Upper lobe of left lung (tissue), 6 donors: Measurements from ENCODE around the gene BACH1. TPM values are rescaled to one million over a fixed set of nuclear protein-coding genes. Genes with fewer than 3 reads are reported as not detected.

Source experiments
- ATAC-seq, 2 donors: fragments of 200-7000 bp; cut with Tn5 transposase; one replicate each; pipeline ENCODE4 v1.9.1; 2022; ENCODE audit warnings: mild to moderate bottlenecking in 2 of 2, moderate library complexity in 2 of 2; ENCODE audit not compliant: low FRiP score in 2 of 2
- DNase-seq, 2 donors: peaks; one replicate each; pipeline ENCODE4 v3.0.0-alpha.2; 2019 to 2020
- H3K27ac ChIP-seq, 4 donors: fragments of 200-600 bp; sonication (generic); one replicate each; pipeline ENCODE4 v1.5.1; 2016 to 2019
- H3K27me3 ChIP-seq, 4 donors: fragments of 200-600 bp; sonication (generic); one replicate each; pipeline ENCODE4 v1.5.1; 2017 to 2019
- H3K36me3 ChIP-seq, 4 donors: fragments of 200-600 bp; sonication (generic); one replicate each; pipeline ENCODE4 v1.5.1; 2016 to 2019
- H3K4me1 ChIP-seq, 4 donors: fragments of 200-600 bp; sonication (generic); one replicate each; pipeline ENCODE4 v1.5.1; 2018 to 2019
- H3K4me3 ChIP-seq, 4 donors: fragments of 200-600 bp; sonication (generic); one replicate each; pipeline ENCODE4 v1.5.1; 2017 to 2019; ENCODE audit warnings: mild to moderate bottlenecking in 2 of 4, moderate library complexity in 1 of 4
- H3K9me3 ChIP-seq, 4 donors: fragments of 200-600 bp; sonication (generic); one replicate each; pipeline ENCODE4 v1.5.1; 2018 to 2019
- EP300 ChIP-seq, 4 donors: sonication (generic); formaldehyde crosslinking; IDR thresholded peaks; one replicate each; pipeline ENCODE4 v1.5.1; 2017; ENCODE audit warnings: antibody characterized with exemption in 4 of 4, control low read depth in 2 of 4
- POLR2A ChIP-seq, 4 donors: fragments of 450-650 bp; IDR thresholded peaks; one replicate each; pipeline ENCODE4 v1.5.1; 2016 to 2017; ENCODE audit warnings: antibody characterized with exemption in 4 of 4, mild to moderate bottlenecking in 2 of 4
- POLR2AphosphoS5 ChIP-seq, 2 donors: sonication (generic); formaldehyde crosslinking; IDR thresholded peaks; one replicate each; pipeline ENCODE4 v1.5.1; 2017; ENCODE audit warnings: antibody characterized with exemption in 2 of 2
- WGBS, 2 donors: methylation state at CpG; one replicate each; pipeline ENCODE4 v1.1.5; 2017 to 2018; 5-methylcytosine and 5-hydroxymethylcytosine counted together
- total RNA-seq, 6 donors: library from RNA; depleted of rRNA in 4 of 6; stranded (reverse); fragments of >200 nt in 4 of 6; gene quantifications; one replicate each; pipeline versions ENCODE4 v1.1.0 to v1.2.1, GENCODE V29; 2016 to 2021
- TF ChIP-seq, protein P1 (sequence below), 6 experiments: fragments of 450-650 bp in 4 of 6; fragments of 200-600 bp in 2 of 6; sonication (generic) in 2 of 6; IDR thresholded peaks; one replicate each; pipeline ENCODE4 v1.5.1; 2016 to 2019; ENCODE audit warnings: antibody characterized with exemption in 6 of 6
- donor health status: DM: no; HTN: no; CAD: no; lungs with moderate emphysema.
- donor health status: DM: no; HTN: yes; CAD: no; lungs with severe emphysema.

The BACH1 gene
- total RNA-seq, 6 donors from 2014 or later = 41.6 to 119 (median 78.9) TPM

DNA sequence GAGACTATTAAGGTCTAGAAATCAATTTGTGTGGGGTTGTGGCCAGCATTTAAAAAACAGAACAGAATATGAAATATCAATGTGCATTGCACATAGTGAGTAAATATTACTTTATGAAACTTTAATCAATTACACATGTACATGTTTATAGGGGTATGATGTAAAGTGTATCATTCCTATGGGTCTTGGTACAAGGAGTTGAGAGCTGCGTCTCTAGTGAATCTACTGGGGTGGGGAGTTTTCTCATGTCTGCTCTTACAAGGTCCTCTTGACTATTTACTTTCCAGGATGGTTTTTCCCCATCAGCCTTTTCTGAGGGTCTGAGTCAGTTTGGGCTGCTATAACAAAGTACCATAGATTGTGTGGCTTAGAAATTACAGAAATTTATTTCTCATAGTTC, 75.8 kb downstream of the BACH1 start:
- ATAC-seq (no peak), DNase-seq (no peak)
- 86 to 95% methylated on average over 1 of the region's 1 CpG for WGBS, 2 donors
- Histone ChIP-seq H3K27ac (no peak overlapping the region), H3K4me1 (no peaks in the 10 kb centered on the region), H3K4me3 (no peak overlapping the region), H3K36me3 (peaks cover 0 to 7% (median 0%) of the 10 kb centered on the region in 4 donors), H3K27me3 (no peaks in the 10 kb centered on the region), H3K9me3 (no peaks in the 10 kb centered on the region)
- TF ChIP-seq EP300 (IDR thresholded peaks at IDR 0.05) (no peak), POLR2A (IDR thresholded peaks at IDR 0.05) (no peak), POLR2AphosphoS5 (IDR thresholded peaks at IDR 0.05) (no peak)
- TF ChIP-seq, protein P1, sequence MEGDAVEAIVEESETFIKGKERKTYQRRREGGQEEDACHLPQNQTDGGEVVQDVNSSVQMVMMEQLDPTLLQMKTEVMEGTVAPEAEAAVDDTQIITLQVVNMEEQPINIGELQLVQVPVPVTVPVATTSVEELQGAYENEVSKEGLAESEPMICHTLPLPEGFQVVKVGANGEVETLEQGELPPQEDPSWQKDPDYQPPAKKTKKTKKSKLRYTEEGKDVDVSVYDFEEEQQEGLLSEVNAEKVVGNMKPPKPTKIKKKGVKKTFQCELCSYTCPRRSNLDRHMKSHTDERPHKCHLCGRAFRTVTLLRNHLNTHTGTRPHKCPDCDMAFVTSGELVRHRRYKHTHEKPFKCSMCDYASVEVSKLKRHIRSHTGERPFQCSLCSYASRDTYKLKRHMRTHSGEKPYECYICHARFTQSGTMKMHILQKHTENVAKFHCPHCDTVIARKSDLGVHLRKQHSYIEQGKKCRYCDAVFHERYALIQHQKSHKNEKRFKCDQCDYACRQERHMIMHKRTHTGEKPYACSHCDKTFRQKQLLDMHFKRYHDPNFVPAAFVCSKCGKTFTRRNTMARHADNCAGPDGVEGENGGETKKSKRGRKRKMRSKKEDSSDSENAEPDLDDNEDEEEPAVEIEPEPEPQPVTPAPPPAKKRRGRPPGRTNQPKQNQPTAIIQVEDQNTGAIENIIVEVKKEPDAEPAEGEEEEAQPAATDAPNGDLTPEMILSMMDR (IDR thresholded peaks at IDR 0.05) = no peak

DNA sequence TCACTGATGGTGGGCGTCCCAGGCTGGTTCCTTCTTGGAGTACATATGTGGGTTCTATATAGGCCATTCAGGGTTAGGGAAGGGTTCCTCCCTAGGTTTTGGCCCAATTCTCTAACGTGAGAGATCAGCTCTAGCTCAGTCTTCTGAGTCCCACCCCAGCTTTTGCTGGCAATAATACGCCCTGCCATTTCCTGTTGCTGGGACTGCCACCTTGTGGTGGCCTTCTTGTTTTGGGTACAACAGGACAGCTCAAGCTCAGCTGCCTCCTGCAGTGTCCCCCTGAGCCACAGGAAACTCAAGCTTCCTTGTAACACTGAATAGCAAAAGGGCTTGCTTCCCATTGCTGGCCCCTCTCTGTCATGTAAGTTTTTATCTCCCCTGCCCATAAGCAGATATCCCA, 77.8 kb downstream of the BACH1 start:
- 45 to 48% methylated on average over 3 of the region's 3 CpGs for WGBS, 2 donors
- TF ChIP-seq POLR2AphosphoS5 (IDR thresholded peaks at IDR 0.05) = no peak
- TF ChIP-seq, protein P1 (IDR thresholded peaks at IDR 0.05) = peak in 3 of 6 experiments; percentile 27 to 42 (median 40)
- peaks cover 0 to 7% (median 0%) of the 10 kb centered on the region in 4 donors for H3K36me3 ChIP-seq
- H3K4me1 ChIP-seq = no peaks in the 10 kb centered on the region
- H3K27me3 ChIP-seq = no peaks in the 10 kb centered on the region
- H3K4me3 ChIP-seq = no peak overlapping the region
- peak; percentile 38 to 56 for ATAC-seq
- DNase-seq = peak in 1 of 2 donors; percentile 51
- no peaks in the 10 kb centered on the region for H3K9me3 ChIP-seq
- no peak overlapping the region for H3K27ac ChIP-seq

DNA sequence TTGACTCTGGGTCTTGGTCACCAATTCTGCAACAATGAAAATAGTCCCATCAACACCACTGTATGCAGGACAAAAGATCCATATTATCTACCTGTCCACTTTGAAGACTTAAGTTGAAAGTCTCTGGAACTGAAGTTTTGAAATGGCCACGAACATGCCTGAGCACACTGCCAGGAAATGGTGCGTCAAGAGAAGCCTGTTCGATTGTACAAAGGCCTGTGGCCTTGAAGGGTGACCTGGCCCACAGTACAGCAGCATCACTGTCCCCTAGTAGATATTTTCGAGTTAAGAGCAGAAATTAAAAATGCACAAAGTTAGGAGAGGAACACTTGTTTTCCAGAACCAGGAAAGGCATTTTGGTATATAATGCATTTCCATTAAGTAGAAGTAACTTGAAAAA, 78.5 kb downstream of the BACH1 start:
- Histone ChIP-seq H3K4me3 (no peak overlapping the region), H3K27ac (no peak overlapping the region), H3K4me1 (no peaks in the 10 kb centered on the region), H3K27me3 (no peaks in the 10 kb centered on the region), H3K36me3 (peaks cover 0 to 7% (median 0%) of the 10 kb centered on the region in 4 donors), H3K9me3 (no peaks in the 10 kb centered on the region)
- ATAC-seq = no peak
- no peak for TF ChIP-seq EP300 (IDR thresholded peaks at IDR 0.05)
- TF ChIP-seq, protein P1 (IDR thresholded peaks at IDR 0.05) = no peak
- no peak for TF ChIP-seq POLR2AphosphoS5 (IDR thresholded peaks at IDR 0.05)
- no peak for TF ChIP-seq POLR2A (IDR thresholded peaks at IDR 0.05)
- DNase-seq = no peak
- WGBS, 2 donors = 88 to 91% methylated on average over 4 of the region's 4 CpGs

DNA sequence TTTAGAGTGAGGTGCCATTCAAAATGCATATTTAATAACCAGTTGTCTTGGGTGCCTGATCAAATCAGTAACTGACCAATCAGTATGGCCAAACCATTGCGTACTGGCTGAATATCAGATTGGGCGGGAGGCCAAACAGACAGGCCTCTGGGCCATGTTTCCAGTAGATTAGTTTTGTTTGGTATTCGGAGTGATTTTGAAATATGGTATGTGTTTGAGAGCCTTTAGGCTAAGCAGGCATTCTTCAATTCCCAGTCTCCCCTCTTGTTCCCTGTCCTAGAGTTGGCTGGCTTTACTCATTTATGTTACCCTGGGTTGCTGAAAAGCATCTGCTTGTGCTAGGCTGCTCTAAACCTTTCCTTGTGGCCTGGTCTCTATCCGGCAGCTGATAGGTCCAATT, 80.1 kb downstream of the BACH1 start:
- Histone ChIP-seq H3K9me3 (no peaks in the 10 kb centered on the region), H3K36me3 (no peaks in the 10 kb centered on the region), H3K27me3 (no peaks in the 10 kb centered on the region), H3K27ac (no peak overlapping the region), H3K4me1 (no peaks in the 10 kb centered on the region), H3K4me3 (no peak overlapping the region)
- ATAC-seq = no peak
- DNase-seq = no peak
- TF ChIP-seq POLR2AphosphoS5 (IDR thresholded peaks at IDR 0.05) = no peak
- no peak for TF ChIP-seq EP300 (IDR thresholded peaks at IDR 0.05)
- no peak for TF ChIP-seq POLR2A (IDR thresholded peaks at IDR 0.05)
- TF ChIP-seq, protein P1 (IDR thresholded peaks at IDR 0.05) = no peak
- 82 to 85% methylated on average over 4 of the region's 4 CpGs for WGBS, 2 donors

DNA sequence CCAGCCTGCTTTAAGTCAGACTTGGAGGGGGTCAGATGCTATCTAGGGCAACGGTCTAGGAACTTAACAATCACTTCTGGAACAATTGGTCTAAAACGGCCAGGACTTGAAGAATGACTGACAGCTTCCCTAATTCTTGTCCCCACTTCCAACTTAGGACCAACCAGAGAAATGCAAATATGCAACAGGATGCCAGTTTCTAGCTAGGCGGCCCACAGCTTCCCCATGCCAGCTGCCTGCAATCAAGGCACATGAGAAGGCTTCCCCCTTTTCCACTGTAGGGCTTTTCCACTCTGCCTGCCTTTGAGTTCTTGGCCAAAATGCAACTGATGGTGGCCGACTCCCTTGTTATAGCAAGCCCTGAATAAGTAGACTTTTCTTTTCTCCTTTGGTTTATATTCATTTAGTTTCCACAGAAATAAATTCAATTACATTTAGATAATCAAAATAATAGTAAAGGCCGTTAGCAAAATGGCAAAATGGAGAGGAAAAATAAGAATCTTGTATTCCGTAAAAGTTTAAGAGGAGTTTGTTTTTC, 80.9 kb downstream of the BACH1 start:
- ATAC-seq (no peak), DNase-seq (peak in 1 of 2 donors; percentile 24)
- no peaks in the 10 kb centered on the region for H3K36me3 ChIP-seq
- H3K4me3 ChIP-seq = no peak overlapping the region
- WGBS, 2 donors = 80 to 93% methylated on average over 4 to 6 of the region's 6 CpGs
- H3K27ac ChIP-seq = no peak overlapping the region
- no peaks in the 10 kb centered on the region for H3K9me3 ChIP-seq
- H3K27me3 ChIP-seq = no peaks in the 10 kb centered on the region
- TF ChIP-seq EP300 (IDR thresholded peaks at IDR 0.05) (no peak), POLR2AphosphoS5 (IDR thresholded peaks at IDR 0.05) (no peak)
- TF ChIP-seq, protein P1 (IDR thresholded peaks at IDR 0.05) = no peak
- no peaks in the 10 kb centered on the region for H3K4me1 ChIP-seq
